Motor neuron (in vitro differentiated cells): ENCODE data around the gene SPOCK1. TPM values are rescaled to one million over a fixed set of nuclear protein-coding genes. Genes with fewer than 3 reads are reported as not detected.
A peak's percentile ranks its signal among the peaks of the same experiment; 100 is the strongest.
"Not testable (repeated sequence)": the region's sequence is repeated elsewhere in the genome, so short reads cannot be mapped to it uniquely, and the experiment has no call there.

Source experiments
- ATAC-seq, 8 experiments: fragments of 200-7000 bp; cut with Tn5 transposase; replicated peaks in 6 of 8; 2 replicates each; pipeline ENCODE4 v1.8.0; 2021; ENCODE audit warnings: mild to moderate bottlenecking in 8 of 8, moderate library complexity in 8 of 8
- H3K27ac ChIP-seq, 2 donors: fragments of 250-450 bp; sonication (Bioruptor Pico); 2 replicates each; pipeline ENCODE4 v1.9.0; 2021; ENCODE audit warnings: antibody characterized with exemption in 2 of 2, mild to moderate bottlenecking in 2 of 2, moderate library complexity in 1 of 2
- H3K4me1 ChIP-seq, 2 donors: fragments of 250-450 bp; sonication (Bioruptor Pico); replicated peaks in 1 of 2; 2 replicates each; pipeline ENCODE4 v1.6.1; 2021; ENCODE audit warnings: antibody characterized with exemption in 2 of 2, mild to moderate bottlenecking in 2 of 2, moderate library complexity in 1 of 2
- H3K4me3 ChIP-seq, 5 donors: fragments of 250-450 bp; sonication (Bioruptor Pico); 2 replicates each; pipeline ENCODE4 v1.9.0; 2021; ENCODE audit warnings: antibody characterized with exemption in 5 of 5, mild to moderate bottlenecking in 5 of 5, moderate library complexity in 4 of 5
- WGBS, 10 experiments: fragments of 450-650 bp; shearing (Covaris generic); methylation state at CpG; one replicate each; pipeline ENCODE4 v1.0.0; 2022; 5-methylcytosine and 5-hydroxymethylcytosine counted together
- in situ Hi-C, 9 experiments: fragments of 400-800 bp; cut with MboI; loops; one replicate each; pipeline ENCODE4 v1.15.0; 2021; ENCODE audit warnings: low sequenced_read_pairs in 9 of 9, low pct_unique_long_range_greater_than_20kb in 2 of 9; ENCODE audit not compliant: unreplicated experiment in 9 of 9
- total RNA-seq, 8 experiments: library from RNA; unstranded; fragments of 300-600 nt; gene quantifications; 2 replicates each; pipeline versions ENCODE4 v1.2.3 to v1.2.4, GENCODE V29; 2022

The SPOCK1 gene
- total RNA-seq, 8 experiments from 2014 or later, result 9.4 to 154 (median 25.1) TPM

DNA sequence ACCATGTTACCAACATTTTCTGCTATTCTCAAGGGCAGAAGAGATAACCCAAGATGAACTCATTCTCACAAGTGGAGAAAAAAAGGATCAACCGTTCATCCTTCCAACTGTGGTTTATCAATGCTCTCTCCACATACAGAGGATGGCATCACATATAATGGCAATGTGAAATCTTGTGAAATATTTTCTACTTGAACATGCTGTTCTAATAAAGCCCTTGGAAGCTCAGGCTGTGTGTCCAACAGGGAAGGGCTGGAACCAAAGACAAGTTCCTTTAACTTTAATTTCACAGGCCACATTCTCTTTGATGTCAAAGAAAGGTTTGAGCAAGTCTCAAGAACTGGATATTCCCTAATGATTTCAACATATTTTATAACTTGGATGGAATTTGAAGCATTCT lies 230.5 kb downstream of the SPOCK1 start:
- no peak overlapping the region for H3K4me3 ChIP-seq
- in situ Hi-C loops, result no loop called here
- no peak overlapping the region for H3K27ac ChIP-seq
- peaks cover 49 to 68% of the 10 kb centered on the region in 2 donors for H3K4me1 ChIP-seq
- 88 to 100% (median 91%) methylated on average over 1 of the region's 1 CpG; no CpG with 5 or more reads in 2 of the 10 experiments for WGBS, 10 experiments
- ATAC-seq, result no peak

GRCh38 chr5:137266186-137266585 lies 232.9 kb downstream of the SPOCK1 start:
- H3K4me3 ChIP-seq, result no peak overlapping the region
- no peak overlapping the region for H3K27ac ChIP-seq
- 52 to 100% (median 82%) methylated on average over 1 to 4 of the region's 4 CpGs; no CpG with 5 or more reads in 1 of the 10 experiments for WGBS, 10 experiments
- no peak for ATAC-seq
- peaks cover 54 to 60% of the 10 kb centered on the region in 2 donors for H3K4me1 ChIP-seq
- in situ Hi-C loops, result no loop called here

DNA sequence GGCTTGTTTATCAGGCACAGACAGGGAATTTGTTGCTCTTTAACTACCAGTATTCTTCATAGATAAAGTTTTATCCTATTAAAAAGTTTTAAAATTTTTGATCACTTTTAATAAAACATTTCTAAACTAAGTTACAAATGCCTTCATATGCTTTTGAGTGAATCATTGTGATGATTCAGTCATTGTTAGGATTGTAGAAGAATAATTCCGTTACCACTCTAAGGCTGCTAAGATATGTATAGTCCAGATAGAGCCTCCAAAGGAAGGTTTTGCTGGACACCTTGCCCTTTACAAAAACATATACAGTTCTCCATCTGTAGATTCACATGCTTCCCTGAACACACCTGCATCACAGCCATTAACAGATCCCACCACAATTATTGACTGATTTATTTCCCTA lies 233.7 kb downstream of the SPOCK1 start:
- Histone ChIP-seq H3K4me3 (no peak overlapping the region), H3K4me1 (peaks cover 61 to 66% of the 10 kb centered on the region in 2 donors), H3K27ac (no peak overlapping the region)
- ATAC-seq, result no peak
- 50 to 100% (median 100%) methylated on average over 1 of the region's 1 CpG; no CpG with 5 or more reads in 5 of the 10 experiments for WGBS, 10 experiments
- in situ Hi-C loops, result no loop called here

GRCh38 chr5:137264573-137264972 lies 234.6 kb downstream of the SPOCK1 start:
- Histone ChIP-seq H3K4me3 (no peak overlapping the region), H3K27ac (no peak overlapping the region), H3K4me1 (peaks cover 55 to 62% of the 10 kb centered on the region in 2 donors)
- 11 to 80% (median 58%) methylated on average over 1 to 4 of the region's 4 CpGs for WGBS, 10 experiments
- in situ Hi-C loops, result no loop called here
- peak in 7 of 8 experiments; percentile 58 to 96 (median 91) for ATAC-seq

- H3K4me3 ChIP-seq, result no peak overlapping the region
- 59 to 100% (median 86%) methylated on average over 1 to 3 of the region's 3 CpGs for WGBS, 10 experiments
- H3K27ac ChIP-seq, result no peak overlapping the region
- H3K4me1 ChIP-seq, result peaks cover 49 to 56% of the 10 kb centered on the region in 2 donors
- in situ Hi-C loops, result no loop called here
- ATAC-seq, result no peak
Observed at GRCh38 chr5:137264041-137264440, 235.1 kb downstream of the SPOCK1 start.

- in situ Hi-C loops, result no loop called here
- no peak for ATAC-seq
- WGBS, 10 experiments, result 75 to 100% (median 100%) methylated on average over 1 to 4 of the region's 5 CpGs
- peaks cover 49 to 51% of the 10 kb centered on the region in 2 donors for H3K4me1 ChIP-seq
- H3K27ac ChIP-seq, result no peak overlapping the region
- H3K4me3 ChIP-seq, result no peak overlapping the region
Observed at GRCh38 chr5:137263371-137264005, 235.6 kb downstream of the SPOCK1 start.

DNA sequence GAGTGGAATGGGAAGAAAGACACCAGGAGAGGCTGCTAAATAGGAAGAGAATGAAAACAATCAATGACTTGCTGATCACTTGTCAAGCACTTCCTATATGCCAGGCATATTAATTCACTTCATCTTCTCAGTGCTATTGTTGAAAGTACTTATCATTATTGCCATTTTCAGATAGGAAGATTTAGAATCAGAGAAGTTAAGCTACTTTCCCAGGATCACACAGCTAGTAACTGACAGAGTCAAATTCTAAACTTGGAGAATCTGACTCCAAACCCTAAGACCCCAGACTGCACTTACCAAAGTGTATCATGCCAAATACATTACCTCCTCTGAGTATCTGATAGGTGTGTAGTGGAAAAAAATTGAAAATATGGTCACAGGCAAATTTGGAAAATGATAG lies 236.3 kb downstream of the SPOCK1 start:
- peaks cover 46 to 49% of the 10 kb centered on the region in 2 donors for H3K4me1 ChIP-seq
- ATAC-seq, result no peak
- no peak overlapping the region for H3K4me3 ChIP-seq
- in situ Hi-C loops, result no loop called here
- no peak overlapping the region for H3K27ac ChIP-seq

- in situ Hi-C loops, result no loop called here
- no peak for ATAC-seq
- Histone ChIP-seq H3K4me1 (peaks cover 29 to 31% of the 10 kb centered on the region in 2 donors), H3K4me3 (no peak overlapping the region), H3K27ac (no peak overlapping the region)
- 32 to 98% (median 63%) methylated on average over 1 to 4 of the region's 5 CpGs for WGBS, 10 experiments
Observed at GRCh38 chr5:137260820-137261695, 238.1 kb downstream of the SPOCK1 start.

GRCh38 chr5:137259115-137259514 lies 240.0 kb downstream of the SPOCK1 start:
- H3K4me3 ChIP-seq, H3K27ac ChIP-seq, ATAC-seq, in situ Hi-C loops: not testable (repeated sequence)
- 40 to 83% (median 80%) methylated on average over 1 to 2 of the region's 2 CpGs; no CpG with 5 or more reads in 7 of the 10 experiments for WGBS, 10 experiments
- peaks cover 14 to 17% of the 10 kb centered on the region in 2 donors for H3K4me1 ChIP-seq

GRCh38 chr5:137254119-137255090 lies 244.7 kb downstream of the SPOCK1 start:
- WGBS, 10 experiments, result 16 to 100% (median 73%) methylated on average over 1 to 7 of the region's 9 CpGs; no CpG with 5 or more reads in 1 of the 10 experiments
- Histone ChIP-seq H3K4me1 (peaks cover 0 to 12% of the 10 kb centered on the region in 2 donors), H3K4me3 (no peak overlapping the region), H3K27ac (no peak overlapping the region)
- in situ Hi-C loops, result no loop called here
- ATAC-seq, result peak in 4 of 8 experiments; percentile 46 to 77 (median 58)

GRCh38 chr5:137252512-137252911 lies 246.6 kb downstream of the SPOCK1 start:
- H3K27ac ChIP-seq, result no peak overlapping the region
- ATAC-seq, result peak in 2 of 8 experiments; percentile 13 to 25
- peaks cover 0 to 12% of the 10 kb centered on the region in 2 donors for H3K4me1 ChIP-seq
- in situ Hi-C loops, result no loop called here
- WGBS, 10 experiments, result 86 to 100% (median 100%) methylated on average over 1 to 2 of the region's 2 CpGs; no CpG with 5 or more reads in 6 of the 10 experiments
- no peak overlapping the region for H3K4me3 ChIP-seq

DNA sequence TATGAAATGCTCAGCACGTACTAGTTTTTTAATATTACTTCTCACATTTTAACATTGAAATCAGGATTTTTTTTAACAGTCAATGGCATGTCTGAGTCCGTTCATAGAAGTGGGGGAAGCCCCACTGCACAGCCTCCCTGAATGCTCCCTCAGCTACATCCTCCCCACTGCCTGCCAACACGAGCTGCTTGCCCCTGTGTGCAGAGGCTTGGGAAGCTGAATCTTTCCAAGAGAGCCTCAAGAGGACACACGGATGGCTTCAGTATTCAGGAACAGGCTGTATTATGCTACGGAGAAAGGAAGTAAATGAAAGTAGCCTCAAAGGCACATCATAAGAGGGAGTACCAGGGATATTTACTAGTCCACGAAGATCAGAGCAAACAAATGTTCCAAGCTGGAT lies 248.7 kb downstream of the SPOCK1 start:
- Histone ChIP-seq H3K27ac (no peak overlapping the region), H3K4me1 (peaks cover 0 to 12% of the 10 kb centered on the region in 2 donors), H3K4me3 (no peak overlapping the region)
- WGBS, 10 experiments, result 53 to 100% (median 71%) methylated on average over 1 to 5 of the region's 6 CpGs
- in situ Hi-C loops, result no loop called here
- ATAC-seq, result no peak
